Mucosa of stomach (tissue), 1 donor: ENCODE data around the gene SLC10A2.
"Not testable (repeated sequence)": the region's sequence is repeated elsewhere in the genome, so short reads cannot be mapped to it uniquely, and the experiment has no call there.

Experiments used
- H3K27me3 ChIP-seq: one replicate; pipeline ENCODE4 v1.7.0; 2013; ENCODE audit warnings: mild to moderate bottlenecking, low read length; ENCODE audit not compliant: control insufficient read depth, insufficient read depth
- H3K36me3 ChIP-seq: one replicate; pipeline ENCODE4 v1.7.0; 2013; ENCODE audit warnings: low read length; ENCODE audit not compliant: control insufficient read depth, insufficient read depth
- H3K4me1 ChIP-seq: one replicate; pipeline ENCODE4 v1.7.0; 2013; ENCODE audit warnings: mild to moderate bottlenecking, low read length; ENCODE audit not compliant: control insufficient read depth, insufficient read depth
- H3K4me3 ChIP-seq: one replicate; pipeline ENCODE4 v1.7.0; 2013; ENCODE audit warnings: low read length
- H3K9ac ChIP-seq: one replicate; pipeline ENCODE4 v1.7.0; 2013; ENCODE audit warnings: mild to moderate bottlenecking, low read length, moderate library complexity
- H3K9me3 ChIP-seq: one replicate; pipeline ENCODE4 v1.7.0; 2013; ENCODE audit warnings: mild to moderate bottlenecking, low read length, moderate library complexity; ENCODE audit not compliant: control insufficient read depth
- donor health status: Pancreatic carcinoma.

Gene SLC10A2

GRCh38 chr13:103066079-103066780 lies at the start of gene SLC10A2:
Gene SLC10A2, minus strand, starts transcription at chr13:103066417. Its CDS starts 168 bp downstream, at chr13:103066249.
- no peaks in the 10 kb centered on the region for H3K27me3 ChIP-seq
- no peaks in the 10 kb centered on the region for H3K9me3 ChIP-seq
- no peaks in the 10 kb centered on the region for H3K36me3 ChIP-seq
- H3K4me3 ChIP-seq = no peak within 1 kb of the TSS
- no peaks in the 10 kb centered on the region for H3K4me1 ChIP-seq
- no peak within 1 kb of the TSS for H3K9ac ChIP-seq

- no peaks in the 10 kb centered on the region for H3K36me3 ChIP-seq
- no peak overlapping the region for H3K4me3 ChIP-seq
- H3K27me3 ChIP-seq = no peaks in the 10 kb centered on the region
- H3K9ac ChIP-seq = no peak overlapping the region
- H3K9me3 ChIP-seq = no peaks in the 10 kb centered on the region
- H3K4me1 ChIP-seq = no peaks in the 10 kb centered on the region
These were observed 41.4 kb upstream of the SLC10A2 start for GRCh38 chr13:103107580-103107979.

GRCh38 chr13:103104340-103104739 lies 38.1 kb upstream of the SLC10A2 start:
- H3K9ac ChIP-seq = no peak overlapping the region
- H3K27me3 ChIP-seq = no peaks in the 10 kb centered on the region
- no peaks in the 10 kb centered on the region for H3K4me1 ChIP-seq
- H3K9me3 ChIP-seq = no peaks in the 10 kb centered on the region
- no peaks in the 10 kb centered on the region for H3K36me3 ChIP-seq
- H3K4me3 ChIP-seq = no peak overlapping the region

- not testable (repeated sequence) for H3K36me3 ChIP-seq, H3K9ac ChIP-seq, H3K4me3 ChIP-seq, H3K9me3 ChIP-seq, H3K4me1 ChIP-seq, H3K27me3 ChIP-seq
These were observed 37.2 kb upstream of the SLC10A2 start for GRCh38 chr13:103103456-103103855.

- no peaks in the 10 kb centered on the region for H3K9me3 ChIP-seq
These were observed 36.3 kb upstream of the SLC10A2 start for GRCh38 chr13:103102482-103102881.

GRCh38 chr13:103101901-103102300 lies 35.7 kb upstream of the SLC10A2 start:
- H3K27me3 ChIP-seq = peaks cover 3% of the 10 kb centered on the region
- no peaks in the 10 kb centered on the region for H3K36me3 ChIP-seq
- no peak overlapping the region for H3K9ac ChIP-seq
- no peaks in the 10 kb centered on the region for H3K9me3 ChIP-seq
- H3K4me1 ChIP-seq = no peaks in the 10 kb centered on the region
- H3K4me3 ChIP-seq = no peak overlapping the region

More at GRCh38 chr13:103102482-103102881, 36.3 kb upstream of the SLC10A2 start:
- Histone ChIP-seq H3K27me3 (peaks cover 3% of the 10 kb centered on the region), H3K4me3 (no peak overlapping the region), H3K36me3 (no peaks in the 10 kb centered on the region), H3K9ac (no peak overlapping the region), H3K4me1 (no peaks in the 10 kb centered on the region)

GRCh38 chr13:103101500-103101899 lies 35.3 kb upstream of the SLC10A2 start:
- no peak overlapping the region for H3K9ac ChIP-seq
- H3K36me3 ChIP-seq = no peaks in the 10 kb centered on the region
- H3K4me3 ChIP-seq = no peak overlapping the region
- H3K4me1 ChIP-seq = no peaks in the 10 kb centered on the region
- no peaks in the 10 kb centered on the region for H3K9me3 ChIP-seq
- H3K27me3 ChIP-seq = peaks cover 3% of the 10 kb centered on the region

GRCh38 chr13:103100830-103101229 lies 34.6 kb upstream of the SLC10A2 start:
- H3K36me3 ChIP-seq = no peaks in the 10 kb centered on the region
- H3K9me3 ChIP-seq = no peaks in the 10 kb centered on the region
- no peaks in the 10 kb centered on the region for H3K4me1 ChIP-seq
- peaks cover 3% of the 10 kb centered on the region for H3K27me3 ChIP-seq
- no peak overlapping the region for H3K9ac ChIP-seq
- H3K4me3 ChIP-seq = no peak overlapping the region

- H3K9ac ChIP-seq = no peak overlapping the region
- peaks cover 3% of the 10 kb centered on the region for H3K27me3 ChIP-seq
- H3K4me3 ChIP-seq = no peak overlapping the region
- H3K9me3 ChIP-seq = no peaks in the 10 kb centered on the region
- H3K36me3 ChIP-seq = no peaks in the 10 kb centered on the region
- no peaks in the 10 kb centered on the region for H3K4me1 ChIP-seq
These were observed 33.6 kb upstream of the SLC10A2 start for GRCh38 chr13:103099722-103100293.

GRCh38 chr13:103098535-103098934 lies 32.3 kb upstream of the SLC10A2 start:
- no peak overlapping the region for H3K9ac ChIP-seq
- H3K9me3 ChIP-seq = no peaks in the 10 kb centered on the region
- H3K4me3 ChIP-seq = no peak overlapping the region
- peaks cover 3% of the 10 kb centered on the region for H3K27me3 ChIP-seq
- H3K4me1 ChIP-seq = no peaks in the 10 kb centered on the region
- no peaks in the 10 kb centered on the region for H3K36me3 ChIP-seq

GRCh38 chr13:103097366-103097928 lies 31.2 kb upstream of the SLC10A2 start:
- Histone ChIP-seq H3K4me1 (no peaks in the 10 kb centered on the region), H3K4me3 (no peak overlapping the region), H3K36me3 (no peaks in the 10 kb centered on the region), H3K27me3 (peaks cover 3% of the 10 kb centered on the region), H3K9me3 (no peaks in the 10 kb centered on the region), H3K9ac (no peak overlapping the region)

GRCh38 chr13:103093649-103094048 lies 27.4 kb upstream of the SLC10A2 start:
- not testable (repeated sequence) for H3K27me3 ChIP-seq, H3K9me3 ChIP-seq, H3K4me1 ChIP-seq, H3K9ac ChIP-seq, H3K4me3 ChIP-seq, H3K36me3 ChIP-seq
